CD4-positive, alpha-beta T cell treated with Interleukin-1 beta for 1 hour (primary cell): Measurements from ENCODE around the gene MERTK.
"Not testable (repeated sequence)": the region's sequence is repeated elsewhere in the genome, so short reads cannot be mapped to it uniquely, and the experiment has no call there.

Experiments
- DNase-seq, 2 donors: peaks; one replicate each; pipeline ENCODE4 v3.0.0-alpha.2; 2020 to 2022

The MERTK gene

GRCh38 chr2:111910609-111911277, 12.3 kb downstream of the MERTK start:
- DNase-seq = no peak

- DNase-seq = not testable (repeated sequence)
Observed at GRCh38 chr2:111911295-111911977, 13.0 kb downstream of the MERTK start.

GRCh38 chr2:111912547-111912946, 14.1 kb downstream of the MERTK start:
- DNase-seq = no peak

- no peak for DNase-seq
Observed at GRCh38 chr2:111917106-111917505, 18.7 kb downstream of the MERTK start.

GRCh38 chr2:111918383-111918806, 20.0 kb downstream of the MERTK start:
- no peak for DNase-seq

GRCh38 chr2:111919365-111919764, 21.0 kb downstream of the MERTK start:
- no peak for DNase-seq

GRCh38 chr2:111919794-111920608, 21.6 kb downstream of the MERTK start:
- DNase-seq = peak in 1 of 2 donors; percentile 28

GRCh38 chr2:111923276-111923804, 24.9 kb downstream of the MERTK start:
- DNase-seq = no peak

- DNase-seq = no peak
Observed at GRCh38 chr2:111924617-111925107, 26.3 kb downstream of the MERTK start.

GRCh38 chr2:111927723-111928122, 29.3 kb downstream of the MERTK start:
- no peak for DNase-seq

- no peak for DNase-seq
Observed at GRCh38 chr2:111930409-111930808, 32.0 kb downstream of the MERTK start.

- no peak for DNase-seq
Observed at GRCh38 chr2:111930875-111931274, 32.5 kb downstream of the MERTK start.

GRCh38 chr2:111932841-111933291, 34.5 kb downstream of the MERTK start:
- no peak for DNase-seq

- not testable (repeated sequence) for DNase-seq
Observed at GRCh38 chr2:111933900-111934299, 35.5 kb downstream of the MERTK start.

GRCh38 chr2:111936881-111937280, 38.5 kb downstream of the MERTK start:
- no peak for DNase-seq

GRCh38 chr2:111938392-111938791, 40.0 kb downstream of the MERTK start:
- no peak for DNase-seq

GRCh38 chr2:111940333-111941196, 42.2 kb downstream of the MERTK start:
- no peak for DNase-seq

GRCh38 chr2:111941531-111941930, 43.1 kb downstream of the MERTK start:
- DNase-seq = no peak

GRCh38 chr2:111944531-111945210, 46.3 kb downstream of the MERTK start:
- no peak for DNase-seq

- no peak for DNase-seq
Observed at GRCh38 chr2:111945444-111946293, 47.3 kb downstream of the MERTK start.
